GM23338 (cell line): Measurements from ENCODE around the gene UBASH3B. TPM values are rescaled to one million over a fixed set of nuclear protein-coding genes. Genes with fewer than 3 reads are reported as not detected.

Experiments used
- ATAC-seq: fragments of 200-7000 bp; cut with Tn5 transposase; 3 replicates; pipeline ENCODE4 v1.9.1; 2020
- DNase-seq: peaks from one replicate; pipeline ENCODE4 v3.0.0-alpha.2; 2015; ENCODE audit warnings: low spot score
- H2AFZ ChIP-seq: fragments of 200-600 bp; sonication (generic); 2 replicates; pipeline ENCODE4 v1.8.0; 2016; ENCODE audit warnings: antibody characterized with exemption, mild to moderate bottlenecking, moderate library complexity
- H3F3A ChIP-seq: fragments of 200-600 bp; sonication (generic); replicated peaks from 2 replicates; pipeline ENCODE4 v1.8.0; 2017; ENCODE audit warnings: antibody characterized with exemption, mixed run types, low read depth
- H3K27ac ChIP-seq: fragments of 200-600 bp; sonication (generic); 2 replicates; pipeline ENCODE4 v1.6.1; 2016; ENCODE audit warnings: low read depth
- H3K27me3 ChIP-seq: fragments of 200-600 bp; sonication (generic); 2 replicates; pipeline ENCODE4 v1.8.0; 2016; ENCODE audit warnings: mild to moderate bottlenecking, mixed run types, moderate library complexity; ENCODE audit not compliant: insufficient read depth
- H3K36me3 ChIP-seq: fragments of 200-600 bp; sonication (generic); 2 replicates; pipeline ENCODE4 v1.8.0; 2016; ENCODE audit warnings: mild to moderate bottlenecking; ENCODE audit not compliant: insufficient read depth
- H3K4me1 ChIP-seq: fragments of 200-600 bp; sonication (generic); 2 replicates; pipeline ENCODE4 v1.8.0; 2016; ENCODE audit warnings: mild to moderate bottlenecking, moderate library complexity; ENCODE audit not compliant: insufficient read depth
- H3K4me2 ChIP-seq: fragments of 200-600 bp; sonication (generic); 2 replicates; pipeline ENCODE4 v1.7.1; 2017; ENCODE audit warnings: mixed run types
- H3K4me3 ChIP-seq: fragments of 200-600 bp; sonication (generic); 2 replicates; pipeline ENCODE4 v1.6.1; 2016; ENCODE audit warnings: mixed run types
- H3K79me2 ChIP-seq: fragments of 200-600 bp; sonication (generic); replicated peaks from 2 replicates; pipeline ENCODE4 v1.8.0; 2017; ENCODE audit warnings: mild to moderate bottlenecking; ENCODE audit not compliant: insufficient read depth
- H3K9me2 ChIP-seq: fragments of 200-600 bp; sonication (generic); 2 replicates; pipeline ENCODE4 v1.8.0; 2017; ENCODE audit not compliant: insufficient read depth
- H4K20me1 ChIP-seq: fragments of 200-600 bp; sonication (generic); replicated peaks from 2 replicates; pipeline ENCODE4 v1.8.0; 2017; ENCODE audit warnings: mild to moderate bottlenecking; ENCODE audit not compliant: insufficient read depth
- H3K27ac Mint-ChIP-seq: 2 replicates; pipeline ENCODE4 v1.8.0; 2020; ENCODE audit warnings: inconsistent platforms, mild to moderate bottlenecking, moderate library complexity, mixed read lengths
- H3K27me3 Mint-ChIP-seq: 3 replicates; pipeline ENCODE4 v1.8.0; 2022; ENCODE audit warnings: low read depth, mild to moderate bottlenecking, moderate library complexity, mixed read lengths, inconsistent platforms; ENCODE audit not compliant: insufficient read depth, poor library complexity
- H3K36me3 Mint-ChIP-seq: 3 replicates; pipeline ENCODE4 v1.8.0; 2021; ENCODE audit warnings: low read depth, mild to moderate bottlenecking, inconsistent platforms, moderate library complexity, mixed read lengths
- H3K4me1 Mint-ChIP-seq: 3 replicates; pipeline ENCODE4 v1.8.0; 2020; ENCODE audit warnings: mild to moderate bottlenecking, inconsistent platforms, mixed read lengths
- H3K4me3 Mint-ChIP-seq: 3 replicates; pipeline ENCODE4 v1.8.0; 2021; ENCODE audit warnings: moderate library complexity, mild to moderate bottlenecking, inconsistent platforms, mixed read lengths
- H3K9me3 Mint-ChIP-seq: 3 replicates; pipeline ENCODE4 v1.8.0; 2020; ENCODE audit warnings: moderate library complexity, mild to moderate bottlenecking, inconsistent platforms, mixed read lengths
- CTCF ChIP-seq, 2 experiments: fragments of 200-600 bp in 1 of 2; sonication (generic) in 1 of 2; conservative IDR thresholded peaks; 2 replicates each; pipeline versions ENCODE4 v1.5.1 to v1.6.1; 2016 to 2017; ENCODE audit warnings: antibody characterized with exemption in 2 of 2, low read depth in 2 of 2, mild to moderate bottlenecking in 2 of 2, moderate library complexity in 1 of 2
- ETS1 ChIP-seq: IDR thresholded peaks from 2 replicates; pipeline ENCODE4 v1.6.1; 2016; ENCODE audit warnings: antibody characterized with exemption
- JUNB ChIP-seq: IDR thresholded peaks from one replicate; pipeline ENCODE4 v1.6.1; 2016; ENCODE audit warnings: antibody characterized with exemption; ENCODE audit not compliant: unreplicated experiment
- POLR2AphosphoS5 ChIP-seq: IDR thresholded peaks from 2 replicates; pipeline ENCODE4 v1.6.1; 2016; ENCODE audit warnings: antibody characterized with exemption, low read depth
- STAT1 ChIP-seq: IDR thresholded peaks from one replicate; pipeline ENCODE4 v1.6.1; 2016; ENCODE audit warnings: antibody characterized with exemption; ENCODE audit not compliant: unreplicated experiment
- ZNF114 ChIP-seq: fragments of 250-450 bp; sonication (Bioruptor Pico); IDR thresholded peaks from 2 replicates; pipeline ENCODE4 v1.5.0; 2020; ENCODE audit warnings: mild to moderate bottlenecking, moderate library complexity
- ZNF331 ChIP-seq: fragments of 250-450 bp; sonication (Bioruptor Pico); IDR thresholded peaks from 2 replicates; pipeline ENCODE4 v1.5.0; 2020; ENCODE audit warnings: low read depth, mild to moderate bottlenecking, moderate library complexity
- ZNF462 ChIP-seq: fragments of 250-450 bp; sonication (Bioruptor Pico); IDR thresholded peaks from 2 replicates; pipeline ENCODE4 v1.5.0; 2020; ENCODE audit warnings: mild to moderate bottlenecking, moderate library complexity
- polyA plus RNA-seq: library from polyadenylated mRNA; unstranded; fragments of >200 nt; fragmentation: Nextera tagmentation; extraction: Ambion mirVana; gene quantifications from 2 replicates; pipeline ENCODE4 v1.2.1, GENCODE V29; 2016
- total RNA-seq: library from RNA; depleted of rRNA; stranded (reverse); fragments of >200 nt; shearing (Covaris generic); gene quantifications from 2 replicates; pipeline ENCODE4 v1.2.3, GENCODE V29; 2014

The UBASH3B gene
- total and polyA plus RNA-seq, 2 experiments from 2014 or later, result 2.1 to 12.0 TPM

- TF ChIP-seq ZNF462 (CRISPR knock-in tag) (no peak), ETS1 (no peak), ZNF331 (CRISPR knock-in tag) (no peak), JUNB (no peak), STAT1 (no peak)
Observed at GRCh38 chr11:122691549-122692150, 36.1 kb downstream of the UBASH3B start (continued).

GRCh38 chr11:122692444-122692843 is 36.9 kb downstream of the UBASH3B start:
- Histone ChIP-seq H3F3A (no peaks in the 10 kb centered on the region), H4K20me1 (no peaks in the 10 kb centered on the region), H3K4me2 (peak overlapping the region; percentile 28; the same call in 1 of the 2 replicates), H3K27ac (no peak overlapping the region), H3K27me3 (no peaks in the 10 kb centered on the region), H3K4me3 (no peak overlapping the region), H3K9me2 (no peaks in the 10 kb centered on the region), H3K4me1 (peaks cover 19% of the 10 kb centered on the region; the same call in 1 of the 2 replicates), H2AFZ (no peak overlapping the region), H3K36me3 (no peaks in the 10 kb centered on the region), H3K79me2 (no peaks in the 10 kb centered on the region)
- Mint-ChIP-seq H3K4me3 (no peak overlapping the region), H3K27me3 (peaks cover 3% of the 10 kb centered on the region), H3K27ac (peak overlapping the region; percentile 20; the same call in 1 of the 2 replicates), H3K36me3 (no peaks in the 10 kb centered on the region), H3K4me1 (peaks cover 21% of the 10 kb centered on the region), H3K9me3 (no peaks in the 10 kb centered on the region)
- peak; percentile 93 for ATAC-seq
- DNase-seq, result peak; percentile 69
- no peak for TF ChIP-seq CTCF (conservative IDR thresholded peaks at IDR 0.05; ENCODE audit: low read depth in 2 of 2)
- TF ChIP-seq JUNB, result no peak
- no peak for TF ChIP-seq POLR2AphosphoS5
- TF ChIP-seq ETS1, result no peak
- TF ChIP-seq ZNF114 (CRISPR knock-in tag), result no peak
